Measurements from ENCODE around the gene GLT6D1.

- TF ChIP-seq CTCF (IDR thresholded peaks at IDR 0.05) (no peak), POLR2A (IDR thresholded peaks at IDR 0.05) (no peak)
Measured at GRCh38 chr9:135620558-135620957, 18.8 kb downstream of the GLT6D1 start.

Measured in sigmoid colon (tissue), 3 donors.